Measurements from ENCODE around the gene SLC2A9.
"Not testable (repeated sequence)": the region's sequence is repeated elsewhere in the genome, so short reads cannot be mapped to it uniquely, and the experiment has no call there.

SLC2A9 gene

GRCh38 chr4:9994246-9994847 lies 26.9 kb downstream of the SLC2A9 start:
- no peak for DNase-seq

- no peak for DNase-seq
Observed at GRCh38 chr4:9989918-9990635, 31.2 kb downstream of the SLC2A9 start.

- DNase-seq, result no peak
Observed at GRCh38 chr4:9988933-9989332, 32.4 kb downstream of the SLC2A9 start.

GRCh38 chr4:9988363-9988749 lies 32.9 kb downstream of the SLC2A9 start:
- DNase-seq, result no peak

GRCh38 chr4:9987749-9988362 lies 33.4 kb downstream of the SLC2A9 start:
- DNase-seq, result no peak

GRCh38 chr4:9984621-9985020 lies 36.7 kb downstream of the SLC2A9 start:
- no peak for DNase-seq

GRCh38 chr4:9983211-9983610 lies 38.1 kb downstream of the SLC2A9 start:
- no peak for DNase-seq

GRCh38 chr4:9981899-9982298 lies 39.4 kb downstream of the SLC2A9 start:
- not testable (repeated sequence) for DNase-seq

- DNase-seq, result no peak
Observed at GRCh38 chr4:9980898-9981297, 40.4 kb downstream of the SLC2A9 start.

- DNase-seq, result no peak
Observed at GRCh38 chr4:9979101-9979701, 42.1 kb downstream of the SLC2A9 start.

GRCh38 chr4:9977518-9978031 lies 43.7 kb downstream of the SLC2A9 start:
- no peak for DNase-seq

GRCh38 chr4:9976781-9977180 lies 44.5 kb downstream of the SLC2A9 start:
- DNase-seq, result no peak

GRCh38 chr4:9976293-9976692 lies 45.0 kb downstream of the SLC2A9 start:
- no peak for DNase-seq

- DNase-seq, result no peak
Observed at GRCh38 chr4:9971711-9972110, 49.6 kb downstream of the SLC2A9 start.

GRCh38 chr4:9970399-9971011 lies 50.8 kb downstream of the SLC2A9 start:
- DNase-seq, result no peak

- DNase-seq, result no peak
Observed at GRCh38 chr4:9969526-9970398, 51.5 kb downstream of the SLC2A9 start.

- DNase-seq, result no peak
Observed at GRCh38 chr4:9968472-9968871, 52.8 kb downstream of the SLC2A9 start.

- DNase-seq, result no peak
Observed at GRCh38 chr4:9964879-9965278, 56.4 kb downstream of the SLC2A9 start.

GRCh38 chr4:9963328-9963727 lies 58.0 kb downstream of the SLC2A9 start:
- no peak for DNase-seq

- DNase-seq, result no peak
Observed at GRCh38 chr4:9962611-9963314, 58.5 kb downstream of the SLC2A9 start.

- DNase-seq, result no peak
Observed at GRCh38 chr4:9954468-9954867, 66.8 kb downstream of the SLC2A9 start.

- no peak for DNase-seq
Observed at GRCh38 chr4:9953089-9953488, 68.2 kb downstream of the SLC2A9 start.
